Measurements from ENCODE around the gene SPIRE1.

Gene SPIRE1

GRCh38 chr18:12604445-12605007 is 53.4 kb downstream of the SPIRE1 start:
- no peak for TF ChIP-seq PATZ1 (CRISPR knock-in tag; IDR thresholded peaks at IDR 0.05; ENCODE audit: borderline replicate concordance)
- no peak for TF ChIP-seq ESRRG (CRISPR knock-in tag; IDR thresholded peaks at IDR 0.05)
- no peak for TF ChIP-seq ZNF565 (CRISPR knock-in tag; conservative IDR thresholded peaks at IDR 0.05; ENCODE audit: low read depth)
- no peak for TF ChIP-seq ISL1 (CRISPR knock-in tag; IDR thresholded peaks at IDR 0.05)
- ATAC-seq = no peak

GRCh38 chr18:12599966-12600365 is 57.9 kb downstream of the SPIRE1 start:
- TF ChIP-seq POU6F1 (CRISPR knock-in tag; IDR thresholded peaks at IDR 0.05; ENCODE audit: borderline replicate concordance, low read depth) = no peak
- TF ChIP-seq ZNF70 (CRISPR knock-in tag; IDR thresholded peaks at IDR 0.05) = no peak
- TF ChIP-seq ARNTL (CRISPR knock-in tag; IDR thresholded peaks at IDR 0.05; ENCODE audit: borderline replicate concordance, low read depth) = no peak
- TF ChIP-seq PATZ1 (CRISPR knock-in tag; IDR thresholded peaks at IDR 0.05; ENCODE audit: borderline replicate concordance) = no peak
- no peak for TF ChIP-seq TOX (CRISPR knock-in tag; IDR thresholded peaks at IDR 0.05; ENCODE audit: borderline replicate concordance)
- TF ChIP-seq TSHZ2 (CRISPR knock-in tag; IDR thresholded peaks at IDR 0.05) = no peak
- TF ChIP-seq ZFP30 (CRISPR knock-in tag; IDR thresholded peaks at IDR 0.05) = no peak
- no peak for TF ChIP-seq SNAI2 (CRISPR knock-in tag; IDR thresholded peaks at IDR 0.05)
- TF ChIP-seq ZNF8 (CRISPR knock-in tag; IDR thresholded peaks at IDR 0.05) = no peak
- no peak for TF ChIP-seq PPARA (CRISPR knock-in tag; IDR thresholded peaks at IDR 0.05; ENCODE audit: borderline replicate concordance)
- no peak for TF ChIP-seq GLIS3 (CRISPR knock-in tag; IDR thresholded peaks at IDR 0.05)
- TF ChIP-seq CSRNP3 (CRISPR knock-in tag; IDR thresholded peaks at IDR 0.05) = no peak
- no peak for TF ChIP-seq BACH2 (CRISPR knock-in tag; IDR thresholded peaks at IDR 0.05; ENCODE audit: borderline replicate concordance)
- TF ChIP-seq ISL1 (CRISPR knock-in tag; IDR thresholded peaks at IDR 0.05) = no peak
- TF ChIP-seq ZFP3 (CRISPR knock-in tag; IDR thresholded peaks at IDR 0.05) = no peak
- no peak for TF ChIP-seq TCF4 (CRISPR knock-in tag; IDR thresholded peaks at IDR 0.05; ENCODE audit: borderline replicate concordance)
- no peak for TF ChIP-seq CSDC2 (CRISPR knock-in tag; IDR thresholded peaks at IDR 0.05)
- no peak for TF ChIP-seq CREB5 (CRISPR knock-in tag; IDR thresholded peaks at IDR 0.05; ENCODE audit: low read depth)
- no peak for TF ChIP-seq ESRRG (CRISPR knock-in tag; IDR thresholded peaks at IDR 0.05)
- ATAC-seq = no peak
